ENCODE measurements around the gene TYW1.

DNA sequence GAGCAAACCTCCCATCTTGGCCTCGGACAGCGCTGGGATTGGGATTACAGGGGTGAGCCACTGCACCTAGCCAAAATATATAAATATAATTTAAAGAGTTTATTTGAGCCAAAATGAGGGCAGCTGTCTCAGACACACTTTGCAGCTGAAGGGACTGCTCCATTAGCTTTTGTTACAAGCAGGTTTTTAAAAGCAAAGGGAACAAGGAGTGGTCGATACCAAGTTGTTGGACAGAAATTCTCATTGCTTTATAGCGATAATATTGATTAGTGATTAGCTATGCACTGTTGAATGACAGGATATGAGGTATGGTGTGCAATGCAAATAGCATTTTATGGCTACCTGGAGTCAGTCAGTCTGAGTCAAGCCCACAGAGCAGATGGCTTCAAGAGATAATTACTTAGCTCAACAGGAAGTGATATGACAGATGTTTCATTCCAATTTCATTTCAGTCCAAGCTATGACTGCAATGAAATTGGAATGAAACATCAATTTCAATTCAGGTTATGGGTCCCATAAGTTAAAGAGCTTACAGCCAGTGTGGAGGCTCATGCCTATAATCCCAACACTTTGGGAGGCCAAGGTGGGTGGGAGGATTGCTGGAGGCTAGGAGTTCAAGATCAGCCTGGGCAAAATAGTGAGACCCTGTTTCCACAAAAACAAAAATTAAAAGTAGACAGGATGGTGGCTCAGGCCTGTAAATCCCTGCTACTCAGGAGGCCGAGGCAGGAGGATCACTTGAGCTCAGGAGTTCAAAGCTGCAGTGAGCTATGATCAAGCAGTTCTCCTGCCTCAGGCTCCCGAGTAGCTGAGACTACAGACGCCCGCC, 23.1 kb downstream of the TYW1 start:
- TF ChIP-seq SUZ12 (IDR thresholded peaks at IDR 0.05; ENCODE audit: extremely low read depth, insufficient read depth, insufficient read length) (no peak), ZNF274 (IDR thresholded peaks at IDR 0.05; ENCODE audit: low read depth, low read length) (no peak)

All from NT2/D1 (cell line).